C4-2B (cell line): Measurements from ENCODE around the gene SLC9A9.

Experiments
- ZFX ChIP-seq: fragments of 450-650 bp; IDR thresholded peaks from 2 replicates; pipeline ENCODE4 v1.6.1; 2017
- TF ChIP-seq, protein P1 (sequence below): fragments of 450-650 bp; conservative IDR thresholded peaks from 2 replicates; pipeline ENCODE4 v1.5.1; 2017; ENCODE audit warnings: mild to moderate bottlenecking

DNA sequence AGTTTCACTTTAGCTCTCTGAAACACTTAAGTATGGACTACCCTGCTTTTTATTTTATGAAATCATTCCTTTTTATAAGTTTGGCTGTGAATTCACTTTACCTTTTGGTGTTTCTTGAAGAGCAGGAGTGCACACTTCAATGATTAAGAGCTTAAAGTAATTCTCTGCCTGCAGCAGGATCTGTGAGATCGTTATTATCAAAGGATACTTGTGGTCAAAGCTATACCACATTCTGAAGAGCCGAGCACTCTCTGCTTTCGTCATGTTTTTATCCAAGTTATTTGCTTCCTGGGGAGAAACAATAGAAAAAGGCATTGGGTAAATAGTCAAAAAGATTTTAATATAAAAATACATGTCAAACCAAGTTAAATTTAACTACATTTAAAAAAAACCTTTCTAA lies 485.0 kb downstream of the SLC9A9 start:
- TF ChIP-seq, protein P1, sequence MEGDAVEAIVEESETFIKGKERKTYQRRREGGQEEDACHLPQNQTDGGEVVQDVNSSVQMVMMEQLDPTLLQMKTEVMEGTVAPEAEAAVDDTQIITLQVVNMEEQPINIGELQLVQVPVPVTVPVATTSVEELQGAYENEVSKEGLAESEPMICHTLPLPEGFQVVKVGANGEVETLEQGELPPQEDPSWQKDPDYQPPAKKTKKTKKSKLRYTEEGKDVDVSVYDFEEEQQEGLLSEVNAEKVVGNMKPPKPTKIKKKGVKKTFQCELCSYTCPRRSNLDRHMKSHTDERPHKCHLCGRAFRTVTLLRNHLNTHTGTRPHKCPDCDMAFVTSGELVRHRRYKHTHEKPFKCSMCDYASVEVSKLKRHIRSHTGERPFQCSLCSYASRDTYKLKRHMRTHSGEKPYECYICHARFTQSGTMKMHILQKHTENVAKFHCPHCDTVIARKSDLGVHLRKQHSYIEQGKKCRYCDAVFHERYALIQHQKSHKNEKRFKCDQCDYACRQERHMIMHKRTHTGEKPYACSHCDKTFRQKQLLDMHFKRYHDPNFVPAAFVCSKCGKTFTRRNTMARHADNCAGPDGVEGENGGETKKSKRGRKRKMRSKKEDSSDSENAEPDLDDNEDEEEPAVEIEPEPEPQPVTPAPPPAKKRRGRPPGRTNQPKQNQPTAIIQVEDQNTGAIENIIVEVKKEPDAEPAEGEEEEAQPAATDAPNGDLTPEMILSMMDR: no peak
- TF ChIP-seq ZFX: no peak
